Measurements from ENCODE around the gene PGAM5. TPM values are rescaled to one million over a fixed set of nuclear protein-coding genes. Genes with fewer than 3 reads are reported as not detected.
A peak's percentile ranks its signal among the peaks of the same experiment; 100 is the strongest.

Gene PGAM5
- total RNA-seq: 26.1 TPM
- long read RNA-seq, transcript PGAM5-203 (6 exons, 2,834 nt): major isoform, 9 of 19 reads
- long read RNA-seq, partial matches to known transcripts: 2 of 19 reads
- long read RNA-seq, other reads (novel, unspliced or antisense): 5 of 19 reads

- intact Hi-C loops (cut with DNase I): no loop called here
- peak; percentile 90 for DNase-seq (ENCODE audit: low spot score)
These were observed at the start of gene PGAM5 for GRCh38 chr12:132710405-132711079. Gene PGAM5, plus strand, starts transcription at chr12:132710842. Its CDS starts 35 bp downstream, at chr12:132710877.

- DNase-seq (ENCODE audit: low spot score): no peak
- intact Hi-C loops (cut with DNase I): no loop called here
These were observed 49.6 kb upstream of the PGAM5 start for GRCh38 chr12:132660996-132661395.

GRCh38 chr12:132661972-132662371, 48.7 kb upstream of the PGAM5 start:
- DNase-seq (ENCODE audit: low spot score): no peak
- intact Hi-C loops (cut with DNase I): no loop called here

- DNase-seq (ENCODE audit: low spot score): no peak
- intact Hi-C loops (cut with DNase I): no loop called here
These were observed 47.5 kb upstream of the PGAM5 start for GRCh38 chr12:132662901-132663755.

- DNase-seq (ENCODE audit: low spot score): no peak
- intact Hi-C loops (cut with DNase I): no loop called here
These were observed 46.2 kb upstream of the PGAM5 start for GRCh38 chr12:132664206-132665148.

GRCh38 chr12:132665149-132665491, 45.5 kb upstream of the PGAM5 start:
- no peak for DNase-seq (ENCODE audit: low spot score)
- intact Hi-C loops (cut with DNase I): no loop called here

- intact Hi-C loops (cut with DNase I): no loop called here
- no peak for DNase-seq (ENCODE audit: low spot score)
These were observed 44.8 kb upstream of the PGAM5 start for GRCh38 chr12:132665794-132666193.

- DNase-seq (ENCODE audit: low spot score): no peak
- intact Hi-C loops (cut with DNase I): no loop called here
These were observed 42.2 kb upstream of the PGAM5 start for GRCh38 chr12:132668191-132669088.

GRCh38 chr12:132669166-132669879, 41.3 kb upstream of the PGAM5 start:
- no peak for DNase-seq (ENCODE audit: low spot score)
- intact Hi-C loops (cut with DNase I): no loop called here

- no peak for DNase-seq (ENCODE audit: low spot score)
- intact Hi-C loops (cut with DNase I): no loop called here
These were observed 38.5 kb upstream of the PGAM5 start for GRCh38 chr12:132672116-132672515.

GRCh38 chr12:132672678-132673077, 38.0 kb upstream of the PGAM5 start:
- intact Hi-C loops (cut with DNase I): no loop called here
- no peak for DNase-seq (ENCODE audit: low spot score)

- intact Hi-C loops (cut with DNase I): no loop called here
- DNase-seq (ENCODE audit: low spot score): no peak
These were observed 37.1 kb upstream of the PGAM5 start for GRCh38 chr12:132673288-132674179.

GRCh38 chr12:132674561-132674960, 36.1 kb upstream of the PGAM5 start:
- intact Hi-C loops (cut with DNase I): no loop called here
- DNase-seq (ENCODE audit: low spot score): no peak

- intact Hi-C loops (cut with DNase I): no loop called here
- DNase-seq (ENCODE audit: low spot score): no peak
These were observed 34.7 kb upstream of the PGAM5 start for GRCh38 chr12:132675757-132676432.

- DNase-seq (ENCODE audit: low spot score): no peak
- intact Hi-C loops (cut with DNase I): no loop called here
These were observed 33.1 kb upstream of the PGAM5 start for GRCh38 chr12:132677492-132677891.

GRCh38 chr12:132685400-132685799, 25.2 kb upstream of the PGAM5 start:
- intact Hi-C loops (cut with DNase I): loop anchor here (5.0 kb wide), 1 partner anchor 77 kb away; the partner anchor contains the start of gene ANKLE2
- DNase-seq (ENCODE audit: low spot score): no peak

- intact Hi-C loops (cut with DNase I): loop anchor here (5.0 kb wide), 1 partner anchor 75 kb away; the partner anchor contains the start of gene ANKLE2
- DNase-seq (ENCODE audit: low spot score): no peak
These were observed 23.8 kb upstream of the PGAM5 start for GRCh38 chr12:132686825-132687210.
